HepG2 (cell line): ENCODE measurements around the gene TXNDC11. TPM values are rescaled to one million over a fixed set of nuclear protein-coding genes. Genes with fewer than 3 reads are reported as not detected.

Experiments
- ATAC-seq: fragments of 200-7000 bp; cut with Tn5 transposase; 3 replicates; pipeline ENCODE4 v1.9.1; 2020; ENCODE audit warnings: mild to moderate bottlenecking, moderate library complexity
- BruUV-seq: library from RNA; stranded (reverse); fragments of 400-500 nt; replicated peaks from 2 replicates; lab custom pipeline; 2021; lab: Mats Ljungman, UMichigan
- CTCF ChIA-PET: fragments of 300-600 bp; formaldehyde crosslinking; extraction: SDS; loops from one replicate; lab custom pipeline; 2021; ENCODE audit warnings: low total read pairs, inconsistent platforms, low intra/inter-chr PET ratio; lab: Yijun Ruan, JAX
- POLR2A ChIA-PET: fragments of 350-600 bp; sonication (Branson Sonifier 250); formaldehyde crosslinking; loops from one replicate; lab custom pipeline; 2020; ENCODE audit warnings: antibody characterized with exemption, inconsistent platforms; lab: Yijun Ruan, JAX
- DNase-seq: peaks from one replicate; pipeline ENCODE4 v3.0.0-alpha.2; 2015; ENCODE audit warnings: low spot score
- FAIRE-seq: peaks from 3 replicates; lab custom pipeline; 2011; peaks lifted over from hg19 to GRCh38; lab: Jason Lieb, UNC
- H2AFZ ChIP-seq: one replicate; pipeline ENCODE4 v1.6.1; 2011; ENCODE audit warnings: low read length, inconsistent platforms
- H3K27ac ChIP-seq: fragments of 300-600 bp; 3 replicates; pipeline ENCODE4 v1.8.0; 2011; ENCODE audit warnings: mixed run types, mild to moderate bottlenecking, mixed read lengths, low read length, inconsistent platforms; ENCODE audit not compliant: insufficient read depth; ENCODE audit errors: extremely low read length
- H3K27me3 ChIP-seq, 2 experiments: fragments of 200-600 bp in 1 of 2; 2 replicates in 1 of 2; 3 replicates in 1 of 2; pipeline versions ENCODE4 v1.6.0 to v1.8.0; 2011; ENCODE audit warnings: low read length in 2 of 2, mild to moderate bottlenecking in 2 of 2, moderate library complexity in 2 of 2, inconsistent platforms in 1 of 2; ENCODE audit not compliant: insufficient read depth in 2 of 2, control insufficient read depth in 1 of 2
- H3K36me3 ChIP-seq, 2 experiments: fragments of 200-600 bp in 1 of 2; replicated peaks in 1 of 2; 2 replicates in 1 of 2; 3 replicates in 1 of 2; pipeline versions ENCODE4 v1.5.1 to v1.8.0; 2011; ENCODE audit warnings: low read length in 2 of 2, inconsistent platforms in 1 of 2; ENCODE audit not compliant: insufficient read depth in 2 of 2, control insufficient read depth in 1 of 2
- H3K4me1 ChIP-seq: 2 replicates; pipeline ENCODE4 v1.5.1; 2012; ENCODE audit warnings: low read length, inconsistent platforms; ENCODE audit not compliant: insufficient read depth
- H3K4me2 ChIP-seq: 2 replicates; pipeline ENCODE4 v1.6.0; 2011; ENCODE audit warnings: low read depth, low read length, inconsistent platforms
- H3K4me3 ChIP-seq, 3 experiments: fragments of 200-600 bp in 1 of 3; sonication (generic), shearing (Covaris generic) in 1 of 3; replicated peaks in 1 of 3; 2 replicates each; pipeline ENCODE4 v1.5.1; 2011 to 2016; ENCODE audit warnings: low read length in 3 of 3, inconsistent platforms in 2 of 3, low read depth in 2 of 3, mild to moderate bottlenecking in 2 of 3, control low read depth in 1 of 3, mixed read lengths in 1 of 3; ENCODE audit not compliant: insufficient read depth in 1 of 3
- H3K79me2 ChIP-seq: one replicate; pipeline ENCODE4 v1.6.1; 2011; ENCODE audit warnings: low read length, inconsistent platforms; ENCODE audit not compliant: insufficient read depth
- H3K9ac ChIP-seq: 2 replicates; pipeline ENCODE4 v1.6.0; 2011; ENCODE audit warnings: mild to moderate bottlenecking, low read depth, low read length, inconsistent platforms; ENCODE audit not compliant: insufficient read depth
- H3K9me3 ChIP-seq: 2 replicates; pipeline ENCODE4 v1.5.1; 2012; ENCODE audit warnings: mild to moderate bottlenecking, low read length
- H4K20me1 ChIP-seq: 2 replicates; pipeline ENCODE4 v1.6.0; 2011; ENCODE audit warnings: inconsistent platforms, mild to moderate bottlenecking, low read length, moderate library complexity; ENCODE audit not compliant: insufficient read depth
- JUND ChIP-seq: sonication (generic); formaldehyde crosslinking; IDR thresholded peaks from 2 replicates; pipeline ENCODE4 v1.8.0; 2022; ENCODE audit warnings: mild to moderate bottlenecking, missing genetic modification reagents
- MBNL3 ChIP-seq: fragments of 250-450 bp; sonication (Bioruptor Pico); conservative IDR thresholded peaks from 2 replicates; pipeline ENCODE4 v1.8.0; 2022; ENCODE audit warnings: mild to moderate bottlenecking, inconsistent platforms
- MEIS1 ChIP-seq: sonication (generic); formaldehyde crosslinking; IDR thresholded peaks from 2 replicates; pipeline ENCODE4 v1.9.0; 2021; ENCODE audit warnings: mild to moderate bottlenecking, missing genetic modification reagents, moderate library complexity, borderline replicate concordance
- NKX3-1 ChIP-seq: sonication (generic); formaldehyde crosslinking; IDR thresholded peaks from 2 replicates; pipeline ENCODE4 v1.5.0; 2020; ENCODE audit warnings: missing genetic modification reagents
- PHB2 ChIP-seq: fragments of 450-650 bp; IDR thresholded peaks from 2 replicates; pipeline ENCODE4 v1.6.1; 2018; ENCODE audit not compliant: partially characterized antibody
- PHF21A ChIP-seq: sonication (generic); formaldehyde crosslinking; IDR thresholded peaks from 2 replicates; pipeline ENCODE4 v1.5.0; 2020; ENCODE audit warnings: mild to moderate bottlenecking, missing genetic modification reagents
- SRF ChIP-seq: IDR thresholded peaks from 2 replicates; pipeline ENCODE4 v1.6.1; 2011; ENCODE audit warnings: mild to moderate bottlenecking, low read depth, low read length, moderate library complexity
- SSRP1 ChIP-seq: IDR thresholded peaks from 2 replicates; pipeline ENCODE4 v1.6.1; 2016; ENCODE audit warnings: control low read depth
- TGIF2 ChIP-seq: IDR thresholded peaks from 2 replicates; pipeline ENCODE4 v1.6.1; 2016; ENCODE audit warnings: control low read depth, missing compliant biosample characterization
- XRCC5 ChIP-seq: fragments of 200-400 bp; formaldehyde crosslinking; optimal IDR thresholded peaks from 2 replicates; pipeline ENCODE3; 2017; ENCODE audit warnings: mild to moderate bottlenecking, low read length
- ZBTB33 ChIP-seq: sonication (generic); formaldehyde crosslinking; IDR thresholded peaks from 2 replicates; pipeline ENCODE4 v1.4.0; 2020; ENCODE audit warnings: missing genetic modification reagents
- ZFX ChIP-seq: sonication (generic); formaldehyde crosslinking; IDR thresholded peaks from 2 replicates; pipeline ENCODE4 v1.4.0; 2020; ENCODE audit warnings: mild to moderate bottlenecking, low read depth, missing genetic modification reagents, moderate library complexity
- ZNF567 ChIP-seq: sonication (generic); formaldehyde crosslinking; IDR thresholded peaks from 2 replicates; pipeline ENCODE4 v1.8.1; 2023; ENCODE audit warnings: mild to moderate bottlenecking, missing genetic modification reagents, borderline replicate concordance
- ZSCAN12 ChIP-seq: sonication (generic); formaldehyde crosslinking; IDR thresholded peaks from 2 replicates; pipeline ENCODE4 v1.9.0; 2021; ENCODE audit warnings: mild to moderate bottlenecking, missing genetic modification reagents
- WGBS: methylation state at CpG from one replicate; pipeline ENCODE4 v1.1.6; 2017; ENCODE audit warnings: low lambda C conversion rate; 5-methylcytosine and 5-hydroxymethylcytosine counted together
- in situ Hi-C: cut with HindIII; loops from 2 replicates; pipeline ENCODE4 v1.10.0; 2017; ENCODE audit warnings: low pct_unique_long_range_greater_than_20kb; ENCODE audit not compliant: extremely low pct_ligation_motif_present
- intact Hi-C: fragments of 100-400 bp; cut with micrococcal nuclease; formaldehyde crosslinking; loops from one replicate; pipeline ENCODE4 v1.10.0; 2022; ENCODE audit not compliant: unreplicated experiment
- polyA plus RNA-seq, 8 experiments: library from polyadenylated mRNA; depleted of rRNA in 3 of 8; stranded (reverse) in 7 of 8; unstranded in 1 of 8; fragments of >200 nt; fragmentation: Illumina TruSeq in 4 of 8; extraction: Trizol in 4 of 8; gene quantifications; 2 replicates each; pipeline versions ENCODE4 v1.2.1 to v1.2.3, GENCODE V29; 2011 to 2016; ENCODE audit warnings: low read depth in 4 of 8, missing spikeins in 1 of 8, mixed read lengths in 1 of 8; ENCODE audit not compliant: insufficient read depth in 1 of 8
- total RNA-seq, 5 experiments: library from RNA; depleted of rRNA; stranded (reverse); fragments of >200 nt; fragmentation: Illumina TruSeq; extraction: Trizol; gene quantifications; 2 replicates each; pipeline ENCODE4 v1.2.3, GENCODE V29; 2016; ENCODE audit warnings: low read depth in 1 of 5

Gene TXNDC11
- total and polyA plus RNA-seq, 2 of the 13 experiments (the other 11 are each of a cell fraction or from before 2014, with no cell fraction given): 74.9 to 123 TPM

GRCh38 chr16:11671271-11671670, 71.4 kb downstream of the TXNDC11 start:
- Histone ChIP-seq H3K4me2 (no peak overlapping the region), H3K27me3 (peaks cover 0 to 10% of the 10 kb centered on the region in 2 experiments; a peak in 2 of 5 replicates), H3K79me2 (no peaks in the 10 kb centered on the region), H3K9me3 (no peaks in the 10 kb centered on the region), H3K4me3 (no peak overlapping the region), H3K4me1 (peaks cover 68% of the 10 kb centered on the region), H4K20me1 (no peaks in the 10 kb centered on the region), H2AFZ (no peak overlapping the region), H3K9ac (no peak overlapping the region), H3K27ac (no peak overlapping the region), H3K36me3 (peaks cover 0 to 1% of the 10 kb centered on the region in 2 experiments; a peak in 2 of 5 replicates)
- ChIA-PET CTCF (no interaction called here), POLR2A (no interaction called here)
- FAIRE-seq (no peak), ATAC-seq (no peak), DNase-seq (no peak)
- in situ Hi-C loops (no loop called here), intact Hi-C loops (no loop called here)
- no peak for TF ChIP-seq PHB2
- TF ChIP-seq NKX3-1 (CRISPR knock-in tag): no peak
- TF ChIP-seq MEIS1: no peak
- no peak for TF ChIP-seq MBNL3 (CRISPR knock-in tag)
- WGBS: 96% methylated on average over 2 of the region's 2 CpGs
- no TSS peak for BruUV-seq

- no peaks in the 10 kb centered on the region for H3K79me2 ChIP-seq
- no peak for TF ChIP-seq XRCC5
- no peak for TF ChIP-seq SSRP1 (CRISPR knock-in tag)
- no peak for TF ChIP-seq SRF
- no peak for TF ChIP-seq PHF21A (CRISPR knock-in tag)
- TF ChIP-seq ZNF567: no peak
- TF ChIP-seq TGIF2 (CRISPR knock-in tag): no peak
- peak; percentile 20; the same call in 1 of the 2 replicates for TF ChIP-seq JUND
- peak; percentile 38 for TF ChIP-seq ZBTB33
- TF ChIP-seq ZFX: no peak
- no peak for TF ChIP-seq ZSCAN12 (CRISPR knock-in tag)
Measured at GRCh38 chr16:11670171-11671131, 72.2 kb downstream of the TXNDC11 start.

More at GRCh38 chr16:11670171-11671131, 72.2 kb downstream of the TXNDC11 start:
- peaks cover 63% of the 10 kb centered on the region for H3K4me1 ChIP-seq
- peaks cover 0 to 18% of the 10 kb centered on the region in 2 experiments; a peak in 2 of 5 replicates for H3K27me3 ChIP-seq
- 79% methylated on average over 25 of the region's 27 CpGs for WGBS
- no peak overlapping the region for H2AFZ ChIP-seq
- no peak overlapping the region for H3K9ac ChIP-seq
- ChIA-PET POLR2A (interaction anchor here (1.0 kb wide), 1 partner anchor 30 kb away, joined by 3 read pairs; no protein-coding TSS in a partner anchor), CTCF (no interaction called here)
- ATAC-seq (no peak), FAIRE-seq (no peak), DNase-seq (no peak)
- no peak overlapping the region for H3K27ac ChIP-seq
- H4K20me1 ChIP-seq: no peaks in the 10 kb centered on the region
- no TSS peak for BruUV-seq
- no peaks in the 10 kb centered on the region for H3K36me3 ChIP-seq
- no peaks in the 10 kb centered on the region for H3K9me3 ChIP-seq
- H3K4me3 ChIP-seq: peak overlapping the region in 1 of 3 experiments; percentile 7; a peak in 1 of 6 replicates
- intact Hi-C loops (no loop called here), in situ Hi-C loops (no loop called here)
- peak overlapping the region; percentile 73; the same call in 1 of the 2 replicates for H3K4me2 ChIP-seq
